AG04449 (cell line): ENCODE results near the gene IKZF5.

Experiments
- CTCF ChIA-PET: fragments of 350-600 bp; formaldehyde crosslinking; extraction: SDS; loops from one replicate; lab custom pipeline; 2021; ENCODE audit warnings: antibody characterized with exemption; lab: Yijun Ruan, JAX
- POLR2A ChIA-PET: fragments of 400-600, 350-600 bp; formaldehyde crosslinking; extraction: SDS; loops from one replicate; lab custom pipeline; 2020; ENCODE audit warnings: antibody characterized with exemption, inconsistent platforms; lab: Yijun Ruan, JAX
- DNase-seq: peaks from one replicate; pipeline ENCODE4 v3.0.0-alpha.2; 2010; ENCODE audit warnings: low read depth, low spot score
- H3K4me3 ChIP-seq: 2 replicates; pipeline ENCODE4 v1.5.1; 2011; ENCODE audit warnings: low read depth, mild to moderate bottlenecking, control low read depth, low read length
- CTCF ChIP-seq: IDR thresholded peaks from one replicate; pipeline ENCODE4 v1.5.1; 2011; ENCODE audit warnings: mild to moderate bottlenecking, moderate library complexity, low read length, control low read depth, inconsistent platforms; ENCODE audit not compliant: insufficient read depth; ENCODE audit errors: missing control alignments

IKZF5 gene

GRCh38 chr10:122990278-122990677, 18.3 kb downstream of the IKZF5 start:
- ChIA-PET CTCF (interaction anchor here (3.1 kb wide), 1 partner anchor 10 kb away, joined by 31 read pairs; the partner anchor contains the start of gene PSTK), POLR2A (no interaction called here)
- H3K4me3 ChIP-seq, result no peak overlapping the region
- no peak for TF ChIP-seq CTCF
- no peak for DNase-seq

DNA sequence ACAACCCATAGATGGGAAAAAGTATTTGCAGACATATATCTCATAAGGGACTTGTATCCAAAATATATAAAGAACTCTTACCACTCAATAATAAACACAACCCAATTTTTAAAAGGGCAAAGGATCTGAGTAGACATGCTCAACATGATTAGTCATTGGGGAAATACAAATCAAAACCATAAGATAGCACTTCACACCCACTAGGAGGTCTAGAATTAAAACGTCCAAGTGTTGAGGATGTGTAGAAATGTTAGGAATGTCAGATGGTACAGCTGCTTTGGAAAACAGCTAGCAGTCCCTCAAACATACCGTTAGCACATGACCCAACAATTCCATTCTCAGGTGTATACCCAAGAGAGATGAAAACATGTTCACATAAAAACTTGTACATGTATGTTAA, 20.1 kb downstream of the IKZF5 start:
- ChIA-PET POLR2A (no interaction called here), CTCF (interaction anchor here (1.2 kb wide), 1 partner anchor 9 kb away, joined by 3 read pairs; the partner anchor contains the start of gene PSTK)
- DNase-seq, result no peak
- no peak overlapping the region for H3K4me3 ChIP-seq
- TF ChIP-seq CTCF, result no peak

DNA sequence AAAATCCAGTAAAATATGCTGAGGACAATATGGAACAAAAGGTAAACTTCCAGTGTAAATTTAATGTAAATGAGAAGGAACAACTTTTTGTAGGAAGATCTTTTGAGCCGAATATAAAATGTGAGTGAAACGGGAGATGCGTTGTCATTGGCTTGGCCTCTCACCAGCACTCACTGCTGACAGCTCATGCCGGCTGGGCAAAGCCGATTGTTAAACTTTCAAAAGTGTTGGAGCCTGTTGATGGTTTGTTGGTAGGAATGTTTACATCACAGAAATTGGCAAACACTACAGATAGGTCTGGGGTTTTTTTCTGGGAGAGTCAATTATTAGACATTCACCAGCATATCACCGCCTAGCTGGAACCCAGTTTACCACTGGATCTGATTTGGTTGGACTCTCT, 22.3 kb downstream of the IKZF5 start:
- DNase-seq, result no peak
- ChIA-PET POLR2A (no interaction called here), CTCF (no interaction called here)
- H3K4me3 ChIP-seq, result no peak overlapping the region
- no peak for TF ChIP-seq CTCF

- H3K4me3 ChIP-seq, result no peak overlapping the region
- POLR2A ChIA-PET, result no interaction called here
- no peak for TF ChIP-seq CTCF
- CTCF ChIA-PET, result interaction anchor here (1.0 to 1.3 kb wide), 2 partner anchors 23 to 148 kb away, joined by 3 to 4 read pairs; partner anchors contain the start of gene IKZF5
- DNase-seq, result no peak
Measured at GRCh38 chr10:122984708-122985107, 23.9 kb downstream of the IKZF5 start.

GRCh38 chr10:122983898-122984297, 24.7 kb downstream of the IKZF5 start:
- ChIA-PET CTCF (interaction anchor here (1.3 kb wide), 1 partner anchor 24 kb away, joined by 4 read pairs; the partner anchor contains the start of gene IKZF5), POLR2A (no interaction called here)
- no peak for TF ChIP-seq CTCF

GRCh38 chr10:122981066-122981464, 27.5 kb downstream of the IKZF5 start:
- CTCF ChIA-PET, result interaction anchor here (0.6 to 5.5 kb wide), 13 partner anchors 8 to 42 kb away, joined by 3 to 41 read pairs (median 7); partner anchors contain the start of genes ACADSB, C10orf88 and IKZF5
- peak; percentile 4 for DNase-seq
- peak overlapping the region; percentile 92 for H3K4me3 ChIP-seq
- POLR2A ChIA-PET, result interaction anchor here (1.1 to 1.5 kb wide), 2 partner anchors 27 to 129 kb away, joined by 3 to 4 read pairs; partner anchors contain the start of gene C10orf88
- peak; percentile 39 for TF ChIP-seq CTCF

More at GRCh38 chr10:122983898-122984297, 24.7 kb downstream of the IKZF5 start:
- DNase-seq, result no peak
- no peak overlapping the region for H3K4me3 ChIP-seq
